GM18498 (cell line): ENCODE results near the gene MAP3K20.
A peak's percentile ranks its signal among the peaks of the same experiment; 100 is the strongest.
"Not testable (repeated sequence)": the region's sequence is repeated elsewhere in the genome, so short reads cannot be mapped to it uniquely, and the experiment has no call there.

Experiments used
- ATAC-seq: cut with Tn5 transposase; IDR thresholded peaks from one replicate; pipeline ENCODE4 v1.9.1; 2021; ENCODE audit warnings: mild to moderate bottlenecking, moderate library complexity; ENCODE audit not compliant: unreplicated experiment

The MAP3K20 gene

GRCh38 chr2:173193925-173194324 lies 118.3 kb downstream of the MAP3K20 start:
- ATAC-seq: no peak

- ATAC-seq: no peak
Measured at GRCh38 chr2:173195100-173195499, 119.5 kb downstream of the MAP3K20 start.

- ATAC-seq: no peak
Measured at GRCh38 chr2:173196080-173196479, 120.4 kb downstream of the MAP3K20 start.

- no peak for ATAC-seq
Measured at GRCh38 chr2:173196638-173197037, 121.0 kb downstream of the MAP3K20 start.

- no peak for ATAC-seq
Measured at GRCh38 chr2:173198327-173198726, 122.7 kb downstream of the MAP3K20 start.

GRCh38 chr2:173199294-173199693 lies 123.6 kb downstream of the MAP3K20 start:
- ATAC-seq: no peak

- ATAC-seq: no peak
Measured at GRCh38 chr2:173202570-173202969, 126.9 kb downstream of the MAP3K20 start.

- no peak for ATAC-seq
Measured at GRCh38 chr2:173204316-173204715, 128.7 kb downstream of the MAP3K20 start.

- ATAC-seq: no peak
Measured at GRCh38 chr2:173205375-173205774, 129.7 kb downstream of the MAP3K20 start.

- not testable (repeated sequence) for ATAC-seq
Measured at GRCh38 chr2:173207124-173207523, 131.5 kb downstream of the MAP3K20 start.

- ATAC-seq: no peak
Measured at GRCh38 chr2:173210270-173211196, 134.9 kb downstream of the MAP3K20 start.

GRCh38 chr2:173213181-173213580 lies 137.5 kb downstream of the MAP3K20 start:
- no peak for ATAC-seq

GRCh38 chr2:173214213-173214612 lies 138.6 kb downstream of the MAP3K20 start:
- no peak for ATAC-seq

- no peak for ATAC-seq
Measured at GRCh38 chr2:173215316-173215715, 139.7 kb downstream of the MAP3K20 start.

- no peak for ATAC-seq
Measured at GRCh38 chr2:173216051-173216450, 140.4 kb downstream of the MAP3K20 start.

- ATAC-seq: no peak
Measured at GRCh38 chr2:173216668-173217067, 141.0 kb downstream of the MAP3K20 start.

- no peak for ATAC-seq
Measured at GRCh38 chr2:173217116-173217840, 141.6 kb downstream of the MAP3K20 start.

- no peak for ATAC-seq
Measured at GRCh38 chr2:173218326-173219056, 142.8 kb downstream of the MAP3K20 start.

GRCh38 chr2:173221132-173221695 lies 145.6 kb downstream of the MAP3K20 start:
- ATAC-seq: no peak

GRCh38 chr2:173221937-173222594 lies 146.4 kb downstream of the MAP3K20 start:
- ATAC-seq: peak; percentile 71
